HG03103 (cell line): Measurements from ENCODE around the gene C19orf85.
"Not testable (repeated sequence)": the region's sequence is repeated elsewhere in the genome, so short reads cannot be mapped to it uniquely, and the experiment has no call there.

Experiments used
- ATAC-seq: cut with Tn5 transposase; IDR thresholded peaks from one replicate; pipeline ENCODE4 v1.9.1; 2021; ENCODE audit warnings: low read depth; ENCODE audit not compliant: unreplicated experiment

The C19orf85 gene

DNA sequence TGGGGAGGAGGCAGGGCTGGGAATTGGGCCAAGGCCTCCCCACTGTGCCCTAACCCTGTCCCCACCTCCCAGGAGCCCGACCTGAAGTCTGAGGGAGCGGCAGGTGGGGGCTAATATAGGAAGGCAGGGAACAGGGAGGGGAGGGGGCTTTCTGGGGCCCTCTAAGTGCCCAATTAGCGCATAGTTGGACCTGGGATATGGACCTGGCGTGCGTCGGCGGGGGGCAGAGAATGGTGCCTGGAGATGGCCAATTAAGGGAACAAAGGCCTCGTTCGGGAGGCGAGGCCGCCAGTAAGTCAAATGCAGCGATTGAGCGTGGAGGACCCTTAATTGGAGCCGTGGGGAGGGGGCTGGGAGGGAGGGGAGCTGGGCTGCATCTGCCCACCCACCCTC, at the start of gene C19orf85:
Gene C19orf85, minus strand, starts transcription at position 90 of the 393 bp plus-strand sequence. CDS start 197 bp downstream, outside the sequence.
- no peak for ATAC-seq

DNA sequence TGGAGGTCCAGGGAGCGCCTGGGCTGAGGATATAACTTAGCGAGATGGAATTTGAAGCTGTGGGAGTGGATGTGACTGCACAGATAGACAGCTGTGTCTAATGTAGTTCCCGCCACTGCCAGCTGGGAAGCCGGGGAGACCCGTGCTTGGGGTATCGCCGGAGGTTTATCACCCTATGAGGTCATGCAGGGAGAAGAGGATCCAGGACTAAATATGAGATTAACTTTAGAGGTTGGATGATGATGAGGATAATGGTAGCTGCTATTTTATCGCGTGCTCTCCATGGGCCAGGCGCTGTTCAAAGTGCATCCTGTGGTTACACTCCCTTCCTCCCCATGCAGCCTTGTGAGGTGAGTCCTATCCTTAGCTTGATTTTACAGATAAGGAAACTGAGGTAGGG, 43.6 kb upstream of the C19orf85 start:
- ATAC-seq, result no peak

DNA sequence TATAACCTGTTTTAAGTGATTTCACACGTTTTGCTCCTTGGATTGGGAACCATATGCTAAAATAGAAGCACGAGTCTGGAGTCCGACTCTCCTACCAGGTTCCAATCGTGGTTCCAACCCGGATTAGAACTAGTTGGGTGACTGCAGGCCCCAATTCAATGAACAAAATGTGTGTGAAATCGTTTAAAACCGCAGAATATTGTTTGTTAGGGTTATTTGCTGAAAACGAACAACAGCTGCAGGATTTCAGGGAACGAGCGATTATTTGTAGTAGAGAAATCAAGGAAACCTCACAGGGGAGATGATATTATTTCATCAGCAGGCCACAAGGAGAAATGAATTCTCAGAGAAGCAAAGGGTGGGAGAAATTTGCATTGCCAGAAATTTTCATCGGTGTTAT, 40.4 kb upstream of the C19orf85 start:
- no peak for ATAC-seq

- no peak for ATAC-seq
Observed at GRCh38 chr19:55504252-55504603, 39.7 kb upstream of the C19orf85 start.

DNA sequence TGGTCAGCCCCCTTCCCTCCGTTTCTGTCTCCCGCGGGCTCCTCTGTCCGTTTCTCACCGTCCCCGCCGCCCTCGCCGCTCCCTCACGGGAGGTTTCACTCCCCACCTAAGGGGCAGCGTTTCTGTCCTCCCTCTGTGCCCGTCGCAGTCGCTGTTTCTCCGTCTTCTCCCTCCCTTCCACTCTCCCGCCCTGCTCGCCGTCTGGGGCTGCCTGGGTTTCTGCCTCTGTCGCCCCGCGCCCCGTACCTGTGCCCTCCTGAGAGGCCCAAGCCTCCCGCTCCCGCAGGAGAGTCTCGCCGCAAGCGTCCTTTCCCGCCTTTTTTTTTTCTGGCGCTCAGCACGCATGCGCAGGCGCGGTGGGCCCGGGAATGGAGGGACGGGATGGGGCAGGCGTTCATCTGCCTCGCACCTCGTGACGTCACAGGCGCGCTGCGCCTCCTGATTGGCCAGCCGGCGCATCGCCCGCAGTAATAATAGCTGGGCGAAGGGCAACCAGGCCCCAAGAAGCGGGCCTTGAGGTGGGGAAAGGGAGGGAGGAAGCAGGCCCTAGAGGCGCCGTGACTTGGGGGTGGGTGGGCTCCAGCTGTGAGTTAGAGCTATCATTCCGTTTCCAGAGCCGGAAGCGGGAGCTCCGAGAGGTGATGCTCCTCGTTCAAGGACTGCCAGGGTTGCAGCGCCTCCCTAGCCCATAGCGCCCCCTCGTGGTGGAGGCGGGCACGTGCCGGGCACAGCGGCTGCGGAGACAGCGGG, 39.1 kb upstream of the C19orf85 start:
- peak; percentile 95 for ATAC-seq

DNA sequence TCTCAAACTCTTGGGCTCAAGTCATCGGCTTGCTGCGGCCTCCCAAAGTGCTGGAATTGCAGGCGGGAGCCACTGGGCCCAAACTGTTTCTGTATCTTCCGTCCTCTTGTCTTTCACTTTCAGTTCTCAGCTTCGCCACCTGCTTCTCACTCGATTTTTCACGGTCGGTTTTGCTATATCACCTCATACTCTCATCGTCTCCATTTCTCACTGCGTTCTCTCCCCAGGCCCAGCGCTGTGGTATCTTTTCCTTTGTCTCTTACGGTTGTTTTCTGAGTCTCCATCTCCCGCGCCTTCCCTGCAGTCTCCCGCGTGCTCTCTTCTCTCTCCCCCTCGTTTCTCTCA, 38.6 kb upstream of the C19orf85 start:
- no peak for ATAC-seq

- no peak for ATAC-seq
Observed at GRCh38 chr19:55502197-55502952, 37.8 kb upstream of the C19orf85 start.

GRCh38 chr19:55500368-55500952, 35.9 kb upstream of the C19orf85 start:
- ATAC-seq, result no peak

DNA sequence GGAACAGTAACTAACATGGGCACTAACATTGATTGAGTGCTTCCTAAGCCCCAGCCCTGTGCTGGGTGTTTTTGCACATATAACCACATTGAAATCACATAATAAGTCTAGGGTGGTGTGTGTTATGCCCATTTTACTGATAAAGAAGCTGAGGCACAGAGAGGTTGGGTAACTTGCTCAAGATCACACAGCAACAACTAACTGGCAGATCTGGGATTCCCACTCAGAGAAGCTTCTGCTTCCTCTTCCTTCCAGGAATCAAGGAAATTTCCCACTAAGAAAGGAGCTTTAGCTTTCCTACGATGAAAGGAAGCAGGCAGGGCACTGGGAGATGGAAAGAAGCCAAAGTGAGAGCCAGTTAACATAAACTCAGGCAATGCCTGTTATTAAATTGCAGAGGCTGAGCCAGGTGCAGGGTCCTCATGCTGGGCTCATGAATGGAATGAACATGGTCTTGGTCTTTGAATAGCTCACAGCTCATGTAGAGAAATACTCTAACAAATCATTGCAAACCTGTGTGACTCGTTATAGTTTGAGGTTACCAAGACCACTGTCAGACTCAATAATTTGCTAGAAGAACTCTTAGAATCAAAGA, 33.8 kb upstream of the C19orf85 start:
- no peak for ATAC-seq

- ATAC-seq, result no peak
Observed at GRCh38 chr19:55497763-55498162, 33.2 kb upstream of the C19orf85 start.

- not testable (repeated sequence) for ATAC-seq
Observed at GRCh38 chr19:55496820-55497219, 32.3 kb upstream of the C19orf85 start.

- ATAC-seq, result no peak
Observed at GRCh38 chr19:55495646-55496349, 31.2 kb upstream of the C19orf85 start.

- ATAC-seq, result no peak
Observed at GRCh38 chr19:55494172-55494761, 29.7 kb upstream of the C19orf85 start.

DNA sequence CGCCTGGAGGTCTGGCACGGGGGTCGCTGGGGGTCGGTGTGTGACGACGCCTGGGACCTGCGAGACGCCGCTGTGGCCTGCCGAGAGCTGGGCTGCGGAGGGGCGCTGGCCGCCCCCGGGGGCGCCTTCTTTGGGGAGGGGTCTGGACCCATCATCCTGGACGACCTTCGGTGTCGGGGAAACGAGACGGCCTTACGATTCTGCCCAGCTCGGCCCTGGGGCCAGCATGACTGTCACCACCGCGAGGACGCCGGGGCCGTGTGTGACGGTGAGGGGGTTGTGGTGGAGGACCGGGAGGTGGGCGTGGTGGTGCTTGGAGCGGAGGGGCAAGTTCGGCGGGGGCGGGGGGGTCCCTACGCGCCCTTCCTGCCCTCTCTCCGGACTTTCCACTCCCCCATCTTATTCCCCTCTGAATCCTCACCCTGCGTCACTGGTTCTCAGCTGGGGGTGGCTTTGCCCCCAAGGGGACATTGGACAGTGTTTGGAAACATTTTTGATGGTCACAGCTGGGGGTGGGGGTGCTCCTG, 29.2 kb upstream of the C19orf85 start:
- ATAC-seq, result no peak

GRCh38 chr19:55493052-55493644, 28.6 kb upstream of the C19orf85 start:
- no peak for ATAC-seq

GRCh38 chr19:55492362-55492944, 27.9 kb upstream of the C19orf85 start:
- ATAC-seq, result no peak

- no peak for ATAC-seq
Observed at GRCh38 chr19:55491546-55492360, 27.2 kb upstream of the C19orf85 start.
